RCC 7860 (cell line): ENCODE data around the gene ACO2.

Experiments
- DNase-seq: peaks from one replicate; pipeline ENCODE4 v3.0.0-alpha.2; 2015; ENCODE audit warnings: low spot score
- FAIRE-seq: peaks from 2 replicates; lab custom pipeline; 2012; peaks lifted over from hg19 to GRCh38; lab: Jason Lieb, UNC

Gene ACO2

GRCh38 chr22:41487037-41487935 is 18.4 kb downstream of the ACO2 start:
- no peak for DNase-seq
- FAIRE-seq: no peak

GRCh38 chr22:41488076-41488475 is 19.2 kb downstream of the ACO2 start:
- no peak for FAIRE-seq

GRCh38 chr22:41488596-41489385 is 19.9 kb downstream of the ACO2 start:
- DNase-seq (no peak), FAIRE-seq (no peak)

More at GRCh38 chr22:41488076-41488475, 19.2 kb downstream of the ACO2 start:
- DNase-seq: no peak

GRCh38 chr22:41491374-41492100 is 22.6 kb downstream of the ACO2 start:
- no peak for DNase-seq
- no peak for FAIRE-seq

GRCh38 chr22:41498303-41498835 is 29.5 kb downstream of the ACO2 start:
- DNase-seq (no peak), FAIRE-seq (no peak)

- DNase-seq (no peak), FAIRE-seq (no peak)
Observed at GRCh38 chr22:41499624-41500280, 30.8 kb downstream of the ACO2 start.

GRCh38 chr22:41500303-41500702 is 31.4 kb downstream of the ACO2 start:
- no peak for DNase-seq
- FAIRE-seq: no peak

GRCh38 chr22:41501209-41501608 is 32.3 kb downstream of the ACO2 start:
- FAIRE-seq (no peak), DNase-seq (no peak)

GRCh38 chr22:41504397-41504796 is 35.5 kb downstream of the ACO2 start:
- DNase-seq (no peak), FAIRE-seq (no peak)

GRCh38 chr22:41504816-41505215 is 35.9 kb downstream of the ACO2 start:
- FAIRE-seq (no peak), DNase-seq (no peak)

- FAIRE-seq: no peak
Observed at GRCh38 chr22:41505511-41506220, 36.7 kb downstream of the ACO2 start.

GRCh38 chr22:41507330-41508063 is 38.6 kb downstream of the ACO2 start:
- FAIRE-seq: no peak
- DNase-seq: no peak

More at GRCh38 chr22:41505511-41506220, 36.7 kb downstream of the ACO2 start:
- DNase-seq: no peak

- no peak for FAIRE-seq
- DNase-seq: no peak
Observed at GRCh38 chr22:41508770-41509170, 39.9 kb downstream of the ACO2 start.

- FAIRE-seq: no peak
Observed at GRCh38 chr22:41511521-41511968, 42.6 kb downstream of the ACO2 start.

GRCh38 chr22:41512421-41513194 is 43.7 kb downstream of the ACO2 start:
- DNase-seq: peak; percentile 31
- no peak for FAIRE-seq

More at GRCh38 chr22:41511521-41511968, 42.6 kb downstream of the ACO2 start:
- no peak for DNase-seq

GRCh38 chr22:41513391-41513790 is 44.5 kb downstream of the ACO2 start:
- FAIRE-seq: no peak
- DNase-seq: no peak

GRCh38 chr22:41516462-41516861 is 47.5 kb downstream of the ACO2 start:
- FAIRE-seq: no peak
- no peak for DNase-seq
